Esophagus muscularis mucosa (tissue), 4 donors: Measurements from ENCODE around the gene SLC6A3.

Experiments used
- CTCF ChIP-seq, 3 experiments: fragments of 200-600 bp in 2 of 3; fragments of 450-650 bp in 1 of 3; sonication (generic) in 2 of 3; IDR thresholded peaks; one replicate each; pipeline ENCODE4 v1.5.1; 2017 to 2019; ENCODE audit warnings: antibody characterized with exemption in 3 of 3, mild to moderate bottlenecking in 2 of 3, moderate library complexity in 1 of 3
- EP300 ChIP-seq: sonication (generic); formaldehyde crosslinking; IDR thresholded peaks from one replicate; pipeline ENCODE4 v1.6.1; 2017; ENCODE audit warnings: antibody characterized with exemption
- POLR2A ChIP-seq: fragments of 450-650 bp; IDR thresholded peaks from one replicate; pipeline ENCODE4 v1.6.1; 2017; ENCODE audit warnings: antibody characterized with exemption, moderate library complexity, mild to moderate bottlenecking, low read depth
- POLR2AphosphoS5 ChIP-seq, 2 donors: sonication (generic); formaldehyde crosslinking; IDR thresholded peaks; one replicate each; pipeline ENCODE4 v1.6.1; 2017; ENCODE audit warnings: antibody characterized with exemption in 2 of 2

- TF ChIP-seq POLR2A (no peak), POLR2AphosphoS5 (IDR thresholded peaks at IDR 0.05) (no peak), CTCF (IDR thresholded peaks at IDR 0.05) (no peak), EP300 (no peak)
These were observed 58.0 kb downstream of the SLC6A3 start for GRCh38 chr5:1387059-1387755.
